NT2/D1 (cell line): ENCODE measurements around the gene MED6.

Source experiments
- SUZ12 ChIP-seq: IDR thresholded peaks from 2 replicates; pipeline ENCODE4 v1.6.1; 2011; ENCODE audit not compliant: insufficient read length, insufficient read depth; ENCODE audit errors: extremely low read depth
- ZNF274 ChIP-seq: IDR thresholded peaks from 2 replicates; pipeline ENCODE4 v1.6.1; 2011; ENCODE audit warnings: mild to moderate bottlenecking, low read depth, low read length

- TF ChIP-seq ZNF274 (no peak), SUZ12 (no peak)
Observed at GRCh38 chr14:70563417-70563816, 37.0 kb downstream of the MED6 start.
